H1 (cell line): ENCODE measurements around the gene CPED1. TPM values are rescaled to one million over a fixed set of nuclear protein-coding genes. Genes with fewer than 3 reads are reported as not detected.

Experiments
- CTCF ChIA-PET: fragments of 300-600 bp; sonication (Branson Sonifier 250); formaldehyde crosslinking; loops from one replicate; lab custom pipeline; 2021; ENCODE audit not compliant: partially characterized antibody; lab: Charles Lee
- POLR2A ChIA-PET: fragments of 300-600 bp; sonication (Branson Sonifier 250); formaldehyde crosslinking; loops from one replicate; lab custom pipeline; 2021; ENCODE audit warnings: inconsistent platforms; ENCODE audit not compliant: partially characterized antibody; lab: Charles Lee
- DNase-seq, 2 experiments: peaks; one replicate each; pipeline versions ENCODE4 v3.0.0 to v3.0.0-alpha.2; 2010 to 2022; ENCODE audit warnings: low spot score in 2 of 2, low read depth in 1 of 2, mixed read lengths in 1 of 2
- FAIRE-seq: peaks from 2 replicates; lab custom pipeline; 2011; peaks lifted over from hg19 to GRCh38; lab: Jason Lieb, UNC
- H2AFZ ChIP-seq: 2 replicates; pipeline ENCODE4 v1.8.1; 2012; ENCODE audit warnings: low read length, inconsistent platforms
- H2AK5ac ChIP-seq: 2 replicates; pipeline ENCODE4 v1.6.1; 2013; ENCODE audit warnings: low read depth, low read length
- H2BK120ac ChIP-seq: replicated peaks from 2 replicates; pipeline ENCODE3; 2013; ENCODE audit warnings: low read depth, low read length, inconsistent platforms
- H2BK12ac ChIP-seq: 2 replicates; pipeline ENCODE4 v1.6.1; 2013; ENCODE audit warnings: low read depth, low read length
- H2BK15ac ChIP-seq: 2 replicates; pipeline ENCODE4 v1.6.1; 2013; ENCODE audit warnings: low read length
- H2BK20ac ChIP-seq: 2 replicates; pipeline ENCODE4 v1.6.1; 2013; ENCODE audit warnings: low read length
- H2BK5ac ChIP-seq: 2 replicates; pipeline ENCODE4 v1.6.1; 2013; ENCODE audit warnings: low read depth, low read length
- H3K14ac ChIP-seq: 2 replicates; pipeline ENCODE4 v1.6.1; 2013; ENCODE audit warnings: inconsistent platforms; ENCODE audit not compliant: insufficient read length
- H3K18ac ChIP-seq: 2 replicates; pipeline ENCODE4 v1.6.1; 2013; ENCODE audit warnings: low read length; ENCODE audit errors: extremely low read depth
- H3K23ac ChIP-seq: 2 replicates; pipeline ENCODE4 v1.6.1; 2013; ENCODE audit warnings: inconsistent platforms; ENCODE audit not compliant: insufficient read length
- H3K23me2 ChIP-seq: 2 replicates; pipeline ENCODE4 v1.6.1; 2013; ENCODE audit warnings: low read depth, low read length
- H3K27ac ChIP-seq: 2 replicates; pipeline ENCODE4 v1.6.1; 2011; ENCODE audit warnings: low read depth, low read length, inconsistent platforms
- H3K27me3 ChIP-seq, 4 experiments: replicated peaks in 1 of 4; 1 replicate in 1 of 4; 2 replicates in 3 of 4; pipeline versions ENCODE4 v1.6.1 to v1.8.1; 2011 to 2013; ENCODE audit warnings: low read length in 3 of 4, mild to moderate bottlenecking in 3 of 4, inconsistent platforms in 2 of 4, mixed read lengths in 2 of 4, moderate library complexity in 1 of 4; ENCODE audit not compliant: control insufficient read depth in 3 of 4, insufficient read depth in 3 of 4; ENCODE audit errors: extremely low read depth in 1 of 4
- H3K36me3 ChIP-seq, 4 experiments: 2 replicates each; pipeline versions ENCODE4 v1.6.1 to v1.8.1; 2011 to 2013; ENCODE audit warnings: mild to moderate bottlenecking in 4 of 4, low read length in 3 of 4, moderate library complexity in 2 of 4, control low read depth in 1 of 4, inconsistent platforms in 1 of 4; ENCODE audit not compliant: insufficient read depth in 4 of 4, control insufficient read depth in 2 of 4
- H3K4ac ChIP-seq: replicated peaks from 2 replicates; pipeline ENCODE3; 2013; ENCODE audit warnings: low read length, low read depth, mixed read lengths, inconsistent platforms; ENCODE audit not compliant: insufficient read length
- H3K4me1 ChIP-seq, 4 experiments: replicated peaks in 1 of 4; 1 replicate in 1 of 4; 2 replicates in 3 of 4; pipeline versions ENCODE4 v1.6.1 to v1.8.1; 2011 to 2013; ENCODE audit warnings: low read length in 3 of 4, inconsistent platforms in 2 of 4, mixed read lengths in 1 of 4; ENCODE audit not compliant: insufficient read depth in 4 of 4, control insufficient read depth in 3 of 4
- H3K4me2 ChIP-seq, 2 experiments: 2 replicates each; pipeline versions ENCODE4 v1.6.1 to v1.8.1; 2011 to 2013; ENCODE audit warnings: low read depth in 2 of 2, low read length in 2 of 2, control low read depth in 1 of 2, inconsistent platforms in 1 of 2, mild to moderate bottlenecking in 1 of 2; ENCODE audit not compliant: insufficient read depth in 1 of 2
- H3K4me3 ChIP-seq, 4 experiments: fragments of 200-600, 300-600 bp in 1 of 4; sonication (generic), shearing (Covaris generic), sonication (Bioruptor Twin) in 1 of 4; 2 replicates each; pipeline versions ENCODE4 v1.5.1 to v1.8.1; 2011 to 2016; ENCODE audit warnings: low read length in 4 of 4, low read depth in 3 of 4, control low read depth in 2 of 4, inconsistent platforms in 2 of 4, mild to moderate bottlenecking in 2 of 4, mixed read lengths in 1 of 4, moderate library complexity in 1 of 4; ENCODE audit not compliant: insufficient read depth in 2 of 4; ENCODE audit errors: extremely low read depth in 1 of 4
- H3K56ac ChIP-seq: replicated peaks from 2 replicates; pipeline ENCODE3; 2013; ENCODE audit warnings: low read depth, mild to moderate bottlenecking, mixed read lengths, low read length, inconsistent platforms; ENCODE audit not compliant: insufficient read length
- H3K79me1 ChIP-seq: 2 replicates; pipeline ENCODE4 v1.6.1; 2013; ENCODE audit warnings: low read depth, low read length, control low read depth
- H3K79me2 ChIP-seq, 2 experiments: 2 replicates each; pipeline versions ENCODE4 v1.6.1 to v1.8.1; 2012 to 2013; ENCODE audit warnings: low read length in 2 of 2, mild to moderate bottlenecking in 2 of 2, inconsistent platforms in 1 of 2; ENCODE audit not compliant: insufficient read depth in 2 of 2, control insufficient read depth in 1 of 2
- H3K9ac ChIP-seq, 4 experiments: replicated peaks in 1 of 4; 1 replicate in 1 of 4; 2 replicates in 3 of 4; pipeline versions ENCODE4 v1.6.1 to v1.8.1; 2011 to 2013; ENCODE audit warnings: low read depth in 3 of 4, low read length in 3 of 4, control low read depth in 2 of 4, mild to moderate bottlenecking in 2 of 4, moderate library complexity in 2 of 4, inconsistent platforms in 1 of 4; ENCODE audit errors: extremely low read depth in 1 of 4
- H3K9me3 ChIP-seq, 2 experiments: 2 replicates each; pipeline versions ENCODE4 v1.6.1 to v1.8.1; 2012 to 2013; ENCODE audit warnings: mild to moderate bottlenecking in 2 of 2, moderate library complexity in 2 of 2, control low read depth in 1 of 2, inconsistent platforms in 1 of 2, low read depth in 1 of 2, low read length in 1 of 2, mixed read lengths in 1 of 2; ENCODE audit not compliant: insufficient read depth in 2 of 2
- H4K20me1 ChIP-seq, 2 experiments: replicated peaks in 1 of 2; 2 replicates each; pipeline versions ENCODE3 to v1.8.1; 2011 to 2013; ENCODE audit warnings: inconsistent platforms in 2 of 2, low read length in 2 of 2, mild to moderate bottlenecking in 1 of 2; ENCODE audit not compliant: insufficient read depth in 2 of 2, control insufficient read depth in 1 of 2
- H4K5ac ChIP-seq: 2 replicates; pipeline ENCODE4 v1.6.1; 2013; ENCODE audit warnings: low read length, low read depth, mixed read lengths, inconsistent platforms; ENCODE audit not compliant: insufficient read length
- H4K8ac ChIP-seq: 2 replicates; pipeline ENCODE4 v1.8.0; 2013; ENCODE audit warnings: mild to moderate bottlenecking, moderate library complexity, low read length, inconsistent platforms; ENCODE audit not compliant: insufficient read depth; ENCODE audit errors: extremely low read depth
- H4K91ac ChIP-seq: replicated peaks from 2 replicates; pipeline ENCODE3; 2013; ENCODE audit warnings: low read length, mixed read lengths, inconsistent platforms; ENCODE audit not compliant: insufficient read length
- PHF8 ChIP-seq: fragments of 200-600 bp; sonication (generic); conservative IDR thresholded peaks from 2 replicates; pipeline ENCODE4 v1.7.1; 2012; ENCODE audit warnings: low read depth, mild to moderate bottlenecking, inconsistent platforms, low read length, moderate library complexity
- POLR2A ChIP-seq, 2 experiments: IDR thresholded peaks; 1 replicate in 1 of 2; 2 replicates in 1 of 2; pipeline ENCODE4 v1.6.1; 2011; ENCODE audit warnings: low read depth in 2 of 2, low read length in 2 of 2, mild to moderate bottlenecking in 2 of 2; ENCODE audit errors: control extremely low read depth in 1 of 2
- SIX5 ChIP-seq: IDR thresholded peaks from 2 replicates; pipeline ENCODE4 v1.6.1; 2011; ENCODE audit warnings: mild to moderate bottlenecking, low read depth, low read length
- WGBS, 2 experiments: shearing (Covaris generic) in 1 of 2; methylation state at CpG; one replicate each; pipeline versions ENCODE4 v1.1.6 to v1.1.7; 2013 to 2015; ENCODE audit warnings: low lambda C conversion rate in 2 of 2, mixed read lengths in 2 of 2, inconsistent platforms in 1 of 2, low coverage in 1 of 2, missing lambda C conversion rate in 1 of 2; ENCODE audit not compliant: insufficient replicate concordance in 2 of 2, insufficient coverage in 1 of 2, insufficient read length in 1 of 2; ENCODE audit errors: extremely low coverage in 1 of 2, missing lambda C conversion rate in 1 of 2; 5-methylcytosine and 5-hydroxymethylcytosine counted together
- polyA plus RNA-seq, 7 experiments: library from polyadenylated mRNA; depleted of rRNA in 3 of 7; stranded (reverse) in 5 of 7; unstranded in 2 of 7; fragments of >200 nt in 5 of 7; fragments of 200-250 nt in 2 of 7; gene quantifications; 1 replicate in 5 of 7; 2 replicates in 1 of 7; 4 replicates in 1 of 7; pipeline versions ENCODE4 v1.2.1 to v1.2.3, GENCODE V29; 2011 to 2013; ENCODE audit warnings: missing spikeins in 2 of 7, mixed read lengths in 2 of 7
- total RNA-seq: library from RNA; stranded (reverse); fragmentation: NEBNext Ultra II Directional; extraction: Animal tissue kit (Norgen Biotek cat#: 25700); gene quantifications from 2 replicates; pipeline ENCODE4 v1.2.1, GENCODE V29; 2021
- TF ChIP-seq, protein P1 (sequence below): IDR thresholded peaks from 2 replicates; pipeline ENCODE4 v1.6.1; 2011; ENCODE audit warnings: low read depth, mild to moderate bottlenecking, low read length; ENCODE audit not compliant: insufficient read depth

Gene CPED1
- total and polyA plus RNA-seq, 2 of the 8 experiments (the other 6 are each of a cell fraction or from before 2014, with no cell fraction given): 0.08 to 0.39 TPM

DNA sequence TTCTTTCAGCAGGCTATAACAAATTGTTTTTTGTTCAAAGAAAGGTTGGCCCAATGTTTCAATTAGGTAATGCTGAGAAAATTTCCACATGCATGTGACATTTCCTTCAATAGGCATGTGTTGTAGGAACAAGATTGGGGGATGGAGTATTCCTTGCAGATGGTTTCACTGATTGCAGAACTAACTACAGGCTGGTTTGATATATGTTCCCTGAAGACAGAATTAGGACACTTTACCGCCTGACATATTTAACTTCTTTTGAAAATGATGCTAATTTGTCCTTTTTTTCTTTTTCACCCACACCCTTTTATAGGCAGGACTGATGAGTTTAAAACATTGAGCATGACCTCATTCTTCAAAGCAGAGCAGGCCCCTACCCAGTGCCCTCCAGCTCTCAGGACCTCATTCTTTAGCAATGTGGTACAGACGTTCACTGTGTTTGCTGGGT is 163.3 kb downstream of the CPED1 start:
- Histone ChIP-seq H2BK12ac (no peak overlapping the region), H2BK120ac (no peak overlapping the region)
- TF ChIP-seq, protein P1, sequence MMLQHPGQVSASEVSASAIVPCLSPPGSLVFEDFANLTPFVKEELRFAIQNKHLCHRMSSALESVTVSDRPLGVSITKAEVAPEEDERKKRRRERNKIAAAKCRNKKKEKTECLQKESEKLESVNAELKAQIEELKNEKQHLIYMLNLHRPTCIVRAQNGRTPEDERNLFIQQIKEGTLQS: no peak
- TF ChIP-seq SIX5: no peak
- TF ChIP-seq PHF8: no peak
- no peak for TF ChIP-seq POLR2A (IDR thresholded peaks at IDR 0.05; ENCODE audit: control extremely low read depth in 1 of 2, low read depth in 2 of 2, low read length in 2 of 2)
- TF ChIP-seq, all 59 proteins: peak for 0
- Histone ChIP-seq H3K79me1 (no peaks in the 10 kb centered on the region), H3K18ac (no peak overlapping the region), H4K20me1 (no peaks in the 10 kb centered on the region), H2AK5ac (no peak overlapping the region), H3K27me3 (no peaks in the 10 kb centered on the region), H4K5ac (no peak overlapping the region), H3K9me3 (no peaks in the 10 kb centered on the region), H3K4me3 (no peak overlapping the region), H3K56ac (no peak overlapping the region), H2AFZ (no peak overlapping the region), H3K79me2 (no peaks in the 10 kb centered on the region), H3K14ac (no peak overlapping the region), H4K91ac (no peak overlapping the region), H3K27ac (no peak overlapping the region), H3K4me1 (no peaks in the 10 kb centered on the region), H2BK20ac (no peak overlapping the region), H2BK15ac (no peak overlapping the region), H2BK5ac (no peak overlapping the region), H3K23ac (no peak overlapping the region), H3K4me2 (no peak overlapping the region), H3K9ac (no peak overlapping the region), H3K4ac (no peak overlapping the region), H4K8ac (no peak overlapping the region), H3K23me2 (no peaks in the 10 kb centered on the region), H3K36me3 (no peaks in the 10 kb centered on the region)
- POLR2A ChIA-PET: no interaction called here
- CTCF ChIA-PET: no interaction called here
- FAIRE-seq (no peak), DNase-seq (no peak)
- WGBS, 2 experiments: 79% methylated on average over 2 of the region's 2 CpGs; no CpG with 5 or more reads in 1 of the 2 experiments
